HG02763 (cell line): Measurements from ENCODE around the gene RASGRF2.

ENCODE experiments used
- ATAC-seq: cut with Tn5 transposase; IDR thresholded peaks from one replicate; pipeline ENCODE4 v1.9.1; 2021; ENCODE audit warnings: mild to moderate bottlenecking, moderate library complexity; ENCODE audit not compliant: unreplicated experiment

Gene RASGRF2

DNA sequence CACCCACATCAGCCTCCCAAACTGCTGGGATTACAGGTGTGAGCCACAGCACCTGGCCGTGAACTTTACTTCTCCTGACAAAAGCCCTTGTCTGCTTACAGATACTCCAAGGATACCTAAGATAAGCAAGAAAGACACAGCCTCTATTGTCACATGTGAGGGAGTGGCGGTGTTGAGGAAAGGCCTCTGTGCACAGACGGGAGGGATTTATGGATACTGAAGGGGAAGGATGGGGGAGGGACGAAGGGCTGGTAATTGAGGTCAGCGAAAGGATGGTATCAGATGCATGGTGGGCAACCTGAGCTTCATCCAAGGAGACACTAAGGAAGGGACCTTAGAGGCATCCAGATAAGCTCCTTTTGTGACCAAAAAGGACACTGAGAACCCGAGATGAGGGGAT lies 206.3 kb downstream of the RASGRF2 start:
- ATAC-seq = no peak

DNA sequence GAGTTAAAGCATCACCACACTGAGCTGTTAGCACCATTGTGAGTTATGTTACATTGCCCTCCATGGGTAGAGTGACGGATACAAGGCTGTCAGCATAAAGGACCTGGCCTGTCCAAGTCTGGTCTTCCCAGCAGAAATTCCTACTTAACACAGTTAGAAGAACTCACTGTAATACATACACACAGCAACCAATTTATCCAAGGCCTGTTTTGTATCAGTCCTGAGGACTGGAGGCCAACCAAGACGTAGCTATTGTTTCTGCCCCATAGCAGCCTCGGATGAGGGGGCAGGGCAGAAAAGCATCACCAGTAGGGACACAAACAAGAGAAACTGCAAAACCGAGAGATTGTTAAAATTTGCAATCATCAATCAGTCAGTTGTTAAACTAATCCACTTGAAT lies 206.9 kb downstream of the RASGRF2 start:
- ATAC-seq = no peak

DNA sequence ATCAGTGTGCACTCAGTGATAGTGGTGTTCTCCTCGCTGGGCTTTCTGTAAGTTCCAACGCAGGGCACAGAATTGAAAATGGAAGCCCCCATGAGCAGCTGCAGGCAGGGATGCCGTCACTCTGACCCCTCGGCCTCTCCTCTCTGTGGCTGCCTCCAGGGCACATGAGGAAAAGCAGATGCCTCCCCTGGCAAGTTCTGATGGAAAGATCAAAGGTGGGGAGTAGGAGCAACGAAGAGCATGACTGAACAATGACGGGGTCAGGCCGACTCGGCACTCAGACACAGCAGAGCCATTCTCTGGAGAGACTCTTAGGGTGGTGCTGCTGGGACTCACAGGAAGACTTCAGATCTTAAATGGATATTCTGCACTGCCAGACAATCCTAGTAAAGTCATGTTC lies 207.4 kb downstream of the RASGRF2 start:
- no peak for ATAC-seq

DNA sequence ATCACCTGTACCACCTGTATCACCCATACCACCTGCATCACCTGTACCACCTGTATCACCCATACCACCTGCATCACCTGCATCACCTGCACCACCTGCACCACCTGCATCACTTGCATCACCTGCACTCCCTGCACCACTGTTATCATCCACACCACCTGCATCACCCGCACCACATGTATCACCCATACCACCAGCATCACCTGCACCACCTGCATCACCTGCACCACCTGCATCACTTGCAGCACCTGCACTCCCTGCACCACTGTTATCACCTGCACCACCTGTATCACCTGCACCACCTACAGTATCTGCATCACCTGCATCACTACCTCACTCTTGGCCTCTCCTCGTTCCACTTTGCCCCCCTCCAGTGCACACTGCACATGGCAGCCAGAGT lies 209.8 kb downstream of the RASGRF2 start:
- ATAC-seq = no peak

DNA sequence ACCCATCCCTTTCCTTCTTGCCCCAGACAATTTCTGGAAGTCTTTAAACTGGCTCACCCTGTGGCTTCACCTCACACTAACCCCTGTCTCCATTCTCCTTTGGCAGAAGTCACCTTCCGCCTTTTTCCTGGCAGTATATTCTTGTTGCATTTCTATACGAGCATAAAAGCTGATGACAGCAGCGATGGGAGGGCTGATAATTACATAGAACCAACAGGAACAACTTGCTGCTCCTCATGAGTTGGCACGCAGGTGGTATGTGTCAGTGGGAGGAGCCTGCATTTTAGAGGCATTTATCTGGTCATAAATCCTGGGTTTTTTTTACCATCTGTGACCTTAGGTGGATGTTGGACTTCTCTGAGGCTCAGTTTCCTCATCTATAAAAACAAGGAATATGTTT lies 211.6 kb downstream of the RASGRF2 start:
- ATAC-seq = no peak

DNA sequence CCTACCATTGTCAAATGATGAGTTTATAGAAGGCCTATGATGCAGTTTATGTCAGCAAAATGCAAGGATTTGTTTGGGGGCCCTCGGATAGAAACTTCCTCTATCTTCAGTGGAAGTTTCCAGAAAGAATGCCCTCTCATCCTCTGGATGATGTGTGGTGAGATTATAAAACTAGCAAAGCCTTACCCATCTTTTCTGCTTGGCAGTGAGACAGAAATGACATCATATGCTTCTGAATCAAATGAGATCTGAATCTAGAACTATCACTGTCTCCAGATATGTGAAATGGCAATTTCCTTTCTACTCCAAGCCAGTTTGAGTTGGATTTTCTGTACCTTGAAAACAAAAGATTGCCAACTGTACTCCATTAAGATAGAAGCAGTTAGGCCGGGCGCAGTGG lies 212.5 kb downstream of the RASGRF2 start:
- no peak for ATAC-seq

DNA sequence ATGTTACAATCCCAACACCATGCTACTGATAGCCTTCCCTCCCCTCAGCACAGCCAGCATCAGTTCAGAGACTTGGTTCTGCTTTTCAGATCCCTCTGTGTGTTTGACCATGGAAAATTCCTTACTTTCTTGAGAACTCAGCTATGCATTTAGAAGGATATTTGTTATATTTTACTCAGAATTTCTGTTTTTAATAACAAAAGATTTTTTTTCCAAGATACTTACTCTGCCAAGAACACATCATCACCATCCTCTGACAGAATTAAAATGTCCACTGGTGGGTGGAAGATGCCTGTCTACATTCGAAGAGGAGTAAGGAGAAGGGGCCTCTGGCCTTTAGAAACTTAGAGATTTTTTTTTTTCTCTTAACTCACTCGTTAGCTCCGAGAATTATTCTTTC lies 216.9 kb downstream of the RASGRF2 start:
- no peak for ATAC-seq

DNA sequence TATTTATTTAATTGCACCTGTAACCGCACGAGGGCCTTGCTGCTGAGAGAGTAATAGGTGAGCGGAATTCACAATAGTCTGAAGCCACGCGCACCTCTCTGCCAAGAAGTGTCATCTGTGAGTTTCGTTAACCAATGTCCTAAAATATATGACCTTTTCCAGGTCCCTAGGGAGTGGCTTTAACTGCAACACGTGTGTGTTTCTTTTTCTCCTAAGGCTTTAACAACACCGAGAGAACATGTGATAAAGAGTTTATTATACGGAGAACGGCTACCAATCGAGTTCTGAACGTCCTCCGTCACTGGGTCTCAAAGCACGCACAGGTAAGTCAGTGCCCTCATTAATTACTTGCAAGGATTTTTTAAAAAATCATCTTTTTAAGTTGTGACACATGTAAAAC lies 219.8 kb downstream of the RASGRF2 start:
- no peak for ATAC-seq

DNA sequence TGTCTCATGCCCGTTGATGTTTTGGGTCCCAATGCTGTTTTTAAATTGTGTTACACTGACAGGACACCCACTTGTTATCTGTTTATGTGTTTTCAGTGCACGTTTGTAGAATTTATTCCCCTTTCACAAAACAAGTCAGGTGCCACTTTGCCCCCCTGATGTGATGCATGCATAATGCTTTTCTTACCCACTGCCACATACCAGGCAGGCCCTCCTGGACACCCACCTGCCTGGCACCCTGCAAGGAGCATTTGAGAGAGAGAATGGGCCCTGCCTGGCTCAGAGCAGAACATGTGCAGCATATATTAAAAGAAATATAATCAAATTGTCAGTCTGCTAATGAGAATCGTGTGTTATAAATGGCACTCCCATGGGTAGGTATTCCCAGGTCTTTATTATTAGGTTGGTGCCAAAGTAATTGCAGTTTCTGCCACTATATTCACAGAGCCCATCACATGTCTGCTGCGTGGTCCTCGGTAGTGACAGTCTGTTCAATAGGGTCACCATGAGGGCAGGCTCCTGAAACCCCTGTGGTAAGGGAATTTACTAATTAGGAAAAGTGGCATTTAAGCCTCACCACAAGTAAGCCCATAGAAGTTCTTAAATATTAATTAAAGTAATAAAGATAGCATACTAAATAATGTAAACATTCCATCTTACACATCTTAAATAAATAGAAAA lies 220.8 kb downstream of the RASGRF2 start:
- no peak for ATAC-seq

DNA sequence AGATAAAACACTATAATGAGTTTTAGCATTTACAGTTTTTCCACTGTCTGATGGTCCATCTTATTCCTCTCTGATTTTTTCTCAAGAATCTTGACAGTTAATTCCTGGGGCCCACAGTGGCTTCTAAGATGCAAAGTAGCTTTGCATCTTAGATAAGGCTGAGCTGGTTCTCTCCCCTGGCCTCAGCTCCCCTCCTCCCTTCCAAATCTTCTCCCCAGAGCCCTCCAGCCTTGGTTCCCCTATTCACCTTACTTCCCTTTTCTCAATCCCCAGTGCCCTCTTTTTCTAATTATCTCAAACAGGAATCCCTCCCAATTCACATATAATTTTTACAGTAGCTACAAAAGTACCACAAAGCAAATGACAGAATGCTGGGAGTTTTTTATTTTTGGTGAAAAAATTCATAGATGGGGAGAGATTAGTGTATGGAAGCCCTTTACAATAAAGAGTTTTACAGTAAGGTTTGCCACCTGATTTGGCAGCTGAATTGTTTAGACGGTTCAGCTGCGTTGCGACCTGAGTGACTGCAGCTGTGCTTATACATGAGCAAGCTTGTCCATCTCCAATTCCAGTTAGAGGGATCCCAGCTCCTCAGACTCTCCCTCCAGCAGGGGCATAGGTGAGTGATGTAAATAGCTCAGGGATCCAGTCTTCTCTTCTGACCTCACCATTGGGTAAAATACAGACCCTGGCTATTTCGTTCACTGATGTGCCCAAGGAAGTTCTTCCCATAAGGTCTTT lies 221.6 kb downstream of the RASGRF2 start:
- ATAC-seq = no peak

DNA sequence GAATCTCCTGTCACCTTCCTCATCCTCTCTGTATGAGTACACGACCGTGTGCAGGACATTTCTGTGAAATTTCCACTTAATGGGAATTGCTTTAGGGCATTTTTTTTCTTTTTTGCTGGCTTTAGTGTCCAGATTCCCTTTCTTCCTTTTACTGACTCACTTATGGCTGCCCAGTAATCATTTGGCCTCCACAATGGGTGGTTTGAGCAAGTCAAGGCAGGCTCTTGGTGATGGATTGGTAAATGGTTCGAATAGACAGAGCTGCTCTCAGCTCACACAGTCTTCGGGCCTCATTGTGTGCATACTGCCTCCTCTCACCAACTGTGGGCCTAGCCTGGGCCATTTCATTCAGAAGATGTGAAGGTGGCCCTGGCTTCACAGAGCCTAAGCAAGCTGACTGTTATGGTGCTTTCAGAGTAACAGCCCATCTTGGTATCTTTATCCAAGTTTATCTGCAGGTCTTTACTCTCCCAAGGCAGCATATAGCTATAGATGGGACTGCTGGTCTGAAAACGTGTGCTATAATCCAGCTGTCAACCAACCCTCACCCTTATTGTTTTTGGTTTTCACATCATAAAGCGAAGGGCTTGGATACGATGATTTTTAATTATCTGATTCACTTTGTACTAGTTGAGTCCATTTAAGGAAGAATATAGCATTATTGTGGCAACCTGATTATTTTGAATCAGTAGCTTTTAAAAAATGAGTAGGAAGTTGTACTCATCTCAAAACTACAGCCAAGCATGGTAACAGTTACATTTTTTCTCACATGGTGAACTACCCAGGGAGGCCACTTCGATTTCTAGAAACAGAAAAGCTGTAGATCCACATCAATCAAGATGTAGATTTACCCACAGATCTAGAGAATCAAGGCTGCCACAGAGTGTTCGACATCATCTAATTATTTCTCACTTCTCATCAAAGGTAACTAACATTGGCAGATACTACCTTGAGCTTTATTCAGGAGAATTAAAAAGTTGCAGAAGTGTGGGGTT lies 222.5 kb downstream of the RASGRF2 start:
- ATAC-seq = no peak

DNA sequence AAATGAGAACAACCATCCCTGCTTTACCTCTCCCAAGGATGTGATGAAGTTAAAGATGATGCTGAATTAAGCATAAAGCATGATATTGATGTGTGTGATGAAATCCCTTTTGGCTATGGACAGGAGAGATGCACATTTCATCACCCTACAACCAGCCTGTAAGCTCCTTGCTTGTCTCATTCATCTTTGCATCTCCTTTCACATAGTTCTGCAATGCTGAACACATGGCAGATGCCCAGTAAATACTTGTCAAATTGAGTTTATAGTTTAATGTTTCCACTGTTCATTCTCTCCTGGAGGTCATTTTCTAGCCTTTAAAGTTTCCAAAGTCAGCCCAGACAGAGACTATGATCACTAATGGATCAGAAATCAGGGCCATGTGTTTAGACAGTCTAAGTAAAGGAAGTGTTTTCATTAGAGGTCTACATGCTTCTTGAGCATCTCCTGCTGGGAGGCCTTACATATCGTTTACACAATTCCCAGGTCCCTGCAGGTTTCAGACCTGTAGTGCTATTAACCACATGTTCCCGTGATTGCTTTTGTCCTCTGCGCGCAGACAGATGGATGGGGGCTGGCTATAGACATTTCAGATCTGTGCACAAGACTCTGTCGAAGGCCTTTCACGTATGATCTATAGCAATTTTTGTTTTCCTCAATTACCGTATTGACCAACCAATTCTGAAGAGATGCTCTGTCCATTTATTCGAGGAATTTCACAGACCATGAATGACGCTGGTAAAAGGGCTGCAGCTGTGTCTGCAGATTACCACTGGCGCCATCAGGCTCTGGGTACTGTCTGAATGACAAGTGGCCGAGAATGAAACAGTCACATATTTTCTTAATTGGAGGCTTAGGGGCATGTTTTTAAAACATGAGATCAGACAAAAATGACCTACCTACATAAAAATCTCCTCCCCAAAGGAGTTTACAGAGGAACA lies 223.9 kb downstream of the RASGRF2 start:
- ATAC-seq = no peak

DNA sequence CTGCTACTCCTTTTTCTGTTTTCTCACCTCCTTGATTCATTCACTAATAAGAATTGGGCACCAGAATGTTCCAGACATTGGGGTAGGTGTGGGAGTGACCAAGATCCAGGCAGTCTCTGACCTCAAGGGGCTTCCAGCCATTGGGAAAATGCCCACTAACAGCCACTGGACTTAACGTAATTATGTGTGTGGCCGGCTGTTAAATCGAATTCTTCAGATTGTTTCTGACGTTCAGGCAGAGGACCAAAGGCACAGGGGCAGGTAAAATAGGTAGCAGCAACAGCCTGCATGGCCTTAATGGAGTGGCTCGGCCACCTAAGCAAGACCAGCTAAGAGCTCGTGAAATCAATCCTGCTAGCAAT lies 224.6 kb downstream of the RASGRF2 start:
- no peak for ATAC-seq

DNA sequence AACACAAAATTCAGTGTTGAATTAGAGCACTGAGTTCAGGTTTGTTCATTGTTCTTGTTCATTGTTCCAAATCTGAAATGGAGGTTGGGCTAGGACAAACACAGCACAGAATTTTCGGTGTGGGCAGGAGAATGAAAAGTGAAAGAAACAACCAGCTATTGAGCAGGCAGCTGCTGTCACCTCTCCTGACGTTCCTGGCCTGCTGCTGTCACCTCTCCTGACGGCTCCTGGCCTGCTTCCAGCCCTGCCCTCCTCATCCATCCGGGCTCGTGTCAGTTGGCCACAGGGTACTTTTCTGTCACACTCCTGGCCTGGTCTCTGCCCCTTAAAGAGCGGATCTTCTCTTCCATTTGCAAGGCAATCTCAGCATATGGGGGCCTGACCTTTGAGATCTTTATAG lies 227.7 kb downstream of the RASGRF2 start:
- no peak for ATAC-seq

DNA sequence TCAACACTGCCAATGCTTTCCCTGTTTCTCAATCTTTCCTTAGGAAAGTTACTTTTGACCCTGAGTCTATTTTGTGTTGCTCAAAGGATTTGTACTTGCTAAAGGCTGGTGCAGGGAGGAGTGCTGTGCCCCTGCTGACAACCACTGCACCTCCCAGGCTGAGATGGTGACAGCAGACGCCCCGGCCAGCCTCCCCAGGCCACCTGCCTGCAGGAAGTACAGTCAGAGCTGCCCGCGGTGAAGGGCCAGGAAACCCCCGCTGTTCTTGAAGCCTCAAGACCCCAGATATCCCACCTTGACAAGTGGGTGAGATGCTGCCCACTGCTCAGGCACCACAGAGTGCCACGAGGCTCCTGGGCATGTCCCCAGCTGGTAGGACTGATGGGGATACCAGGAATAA lies 228.8 kb downstream of the RASGRF2 start:
- ATAC-seq = no peak

DNA sequence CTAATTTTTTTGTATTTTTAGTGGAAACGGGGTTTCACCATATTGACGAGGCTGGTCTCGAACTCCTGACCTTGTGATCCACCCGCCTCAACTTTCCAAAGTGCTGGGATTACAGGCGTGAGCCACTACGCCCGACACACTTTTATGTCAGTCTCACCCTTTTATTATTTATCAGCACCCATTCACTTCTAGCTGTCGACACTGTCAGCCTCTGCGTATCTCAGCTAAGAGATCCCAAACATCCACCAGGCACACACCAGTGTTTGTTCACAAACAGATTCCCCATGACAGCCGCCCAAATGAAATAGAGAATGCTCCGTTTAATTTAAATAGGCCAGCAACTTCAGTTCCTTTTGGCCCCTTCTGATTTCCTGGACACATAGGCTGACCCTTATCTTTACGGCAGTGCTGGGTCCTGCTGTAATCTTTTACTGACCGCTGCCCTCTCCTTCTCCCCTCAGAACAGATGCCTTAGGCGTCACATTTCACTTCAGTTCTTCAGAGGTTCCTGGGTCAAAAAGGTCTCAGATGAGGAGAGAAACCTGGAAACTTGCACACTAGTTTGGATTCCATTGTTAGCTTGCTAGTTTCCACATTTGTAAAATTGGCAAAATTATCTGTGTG lies 229.8 kb downstream of the RASGRF2 start:
- no peak for ATAC-seq

DNA sequence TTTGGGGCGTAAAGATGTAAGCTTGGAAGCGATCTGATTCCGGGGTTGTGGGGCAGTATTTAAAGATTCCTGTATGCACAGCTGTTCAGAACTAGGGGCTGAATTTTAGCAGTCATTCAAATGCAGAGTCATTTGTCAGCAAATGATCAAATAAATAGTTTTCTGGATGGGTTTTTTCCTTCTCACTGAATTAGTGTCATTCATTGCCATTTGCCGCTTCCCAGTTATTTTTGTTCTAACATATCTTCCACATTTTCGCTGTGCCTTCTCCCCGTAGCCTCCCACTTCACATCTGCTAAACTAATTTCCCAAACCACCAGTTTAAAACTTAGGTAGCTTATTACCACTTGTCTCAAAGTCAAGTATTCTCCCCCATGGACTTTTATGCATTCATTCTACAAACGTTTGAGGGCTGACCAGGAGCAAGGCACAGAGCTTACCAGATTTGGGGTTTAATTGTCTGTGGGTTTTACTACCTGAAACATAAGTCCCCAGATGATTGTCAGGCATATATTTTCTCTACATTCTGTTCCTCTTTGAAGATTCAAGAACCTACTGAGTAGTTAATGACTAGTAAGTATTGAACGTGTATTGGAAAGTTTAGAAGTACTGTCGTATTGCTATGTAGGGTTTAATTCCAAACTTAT lies 231.7 kb downstream of the RASGRF2 start:
- no peak for ATAC-seq

DNA sequence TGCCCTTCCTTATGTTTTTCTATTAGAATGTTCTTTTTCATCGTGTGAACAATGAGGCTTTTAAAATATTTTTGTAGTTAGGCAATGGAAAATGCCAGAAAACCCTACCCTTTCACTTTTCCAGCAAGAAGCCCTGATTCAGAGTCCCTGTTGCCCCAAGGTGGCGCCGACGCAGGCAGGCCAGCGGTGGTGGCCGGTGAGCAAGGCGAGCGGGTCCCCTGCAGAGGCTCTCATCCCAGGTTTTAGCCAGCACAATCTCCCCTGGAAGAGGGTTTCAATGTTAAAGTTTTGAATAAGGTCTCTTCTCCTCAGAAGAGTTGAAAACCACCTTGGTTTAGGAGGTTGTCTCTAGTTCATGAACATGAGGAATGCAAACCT lies 232.2 kb downstream of the RASGRF2 start:
- ATAC-seq = no peak

DNA sequence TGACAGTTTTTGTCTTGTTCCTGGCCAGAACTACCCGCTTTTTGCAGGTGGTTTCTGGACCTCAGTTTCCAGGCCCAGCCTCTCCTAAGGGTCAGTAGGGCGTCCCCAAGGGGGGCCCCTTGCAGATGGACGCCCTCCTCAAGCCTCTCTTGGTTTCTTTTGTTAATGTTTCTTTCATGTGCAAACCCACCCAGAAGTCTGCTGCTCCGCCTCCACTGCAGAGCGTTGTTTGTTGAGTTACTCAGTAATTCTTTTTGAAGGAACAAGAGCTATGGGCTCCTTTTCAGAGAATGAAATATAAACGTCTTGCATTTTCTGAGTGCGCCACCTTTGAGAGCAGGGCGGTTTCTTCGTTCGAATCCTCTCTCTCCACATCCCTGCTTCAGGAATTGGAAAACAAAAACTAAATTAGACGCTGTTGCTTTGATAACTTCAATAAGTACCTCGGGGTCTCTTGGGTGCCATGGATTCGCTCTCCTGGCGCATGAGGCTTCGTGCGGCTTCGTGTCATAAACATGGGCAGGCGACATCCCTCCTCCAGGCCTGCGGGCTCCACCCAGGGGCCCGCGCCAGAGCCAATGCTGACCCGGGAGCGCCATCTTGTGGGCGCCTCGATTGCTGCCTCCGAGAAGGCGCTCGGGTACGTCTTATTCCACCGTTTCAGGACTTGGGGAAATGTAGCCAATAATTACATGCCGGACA lies 234.6 kb downstream of the RASGRF2 start:
- ATAC-seq = peak; percentile 88
